HG03045 (cell line): Measurements from ENCODE around the gene MYH9.

Experiments
- ATAC-seq: cut with Tn5 transposase; IDR thresholded peaks from one replicate; pipeline ENCODE4 v1.9.1; 2021; ENCODE audit warnings: mild to moderate bottlenecking, moderate library complexity; ENCODE audit not compliant: unreplicated experiment

Gene MYH9

DNA sequence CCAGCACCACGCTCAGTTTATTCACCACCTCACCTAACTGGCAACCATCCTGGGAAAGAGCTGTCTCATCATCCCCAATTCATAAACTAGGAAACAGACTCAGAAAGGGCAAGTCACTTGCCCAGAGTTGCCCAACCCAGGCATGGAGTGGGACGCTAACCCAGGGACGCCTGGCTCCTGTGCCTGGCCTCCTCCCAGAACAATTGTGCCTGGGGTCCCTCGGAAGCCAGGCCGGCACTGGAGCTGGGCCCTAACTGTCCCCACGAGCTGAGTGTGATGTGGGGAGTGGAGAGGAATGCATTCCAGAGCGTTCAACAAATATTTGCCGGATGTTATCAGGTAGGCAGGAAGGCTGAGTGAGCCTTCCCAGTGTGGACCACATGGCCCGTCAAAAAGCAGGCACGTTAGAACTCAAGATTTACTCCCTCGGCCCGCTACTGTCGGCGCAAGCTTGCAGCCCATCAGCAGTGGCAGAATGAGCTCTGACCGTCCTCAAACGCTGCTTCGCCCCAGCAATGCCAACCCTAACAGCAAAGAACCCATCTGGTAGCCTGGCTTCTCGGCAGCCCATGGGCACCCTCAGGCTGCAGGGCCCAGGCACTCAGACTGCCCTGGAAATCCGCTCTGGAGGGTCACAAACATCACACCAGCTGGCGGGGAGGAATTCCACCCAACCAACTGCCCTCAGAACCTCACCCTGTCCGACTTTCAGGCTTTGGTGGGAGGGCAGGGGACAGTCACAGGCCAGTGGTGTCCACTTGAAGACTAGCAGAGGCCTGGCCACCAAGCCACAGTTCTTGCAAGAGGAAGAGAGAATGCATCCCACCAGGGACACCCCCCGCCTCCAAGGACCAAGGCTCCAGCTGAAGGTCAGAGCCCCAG is 35.6 kb downstream of the MYH9 start:
- no peak for ATAC-seq

GRCh38 chr22:36350751-36351594 is 36.8 kb downstream of the MYH9 start:
- ATAC-seq: no peak

GRCh38 chr22:36349726-36350125 is 38.0 kb downstream of the MYH9 start:
- no peak for ATAC-seq

GRCh38 chr22:36348760-36349159 is 39.0 kb downstream of the MYH9 start:
- no peak for ATAC-seq

- no peak for ATAC-seq
Observed at GRCh38 chr22:36347094-36347493, 40.7 kb downstream of the MYH9 start.

- ATAC-seq: no peak
Observed at GRCh38 chr22:36344106-36344827, 43.5 kb downstream of the MYH9 start.

DNA sequence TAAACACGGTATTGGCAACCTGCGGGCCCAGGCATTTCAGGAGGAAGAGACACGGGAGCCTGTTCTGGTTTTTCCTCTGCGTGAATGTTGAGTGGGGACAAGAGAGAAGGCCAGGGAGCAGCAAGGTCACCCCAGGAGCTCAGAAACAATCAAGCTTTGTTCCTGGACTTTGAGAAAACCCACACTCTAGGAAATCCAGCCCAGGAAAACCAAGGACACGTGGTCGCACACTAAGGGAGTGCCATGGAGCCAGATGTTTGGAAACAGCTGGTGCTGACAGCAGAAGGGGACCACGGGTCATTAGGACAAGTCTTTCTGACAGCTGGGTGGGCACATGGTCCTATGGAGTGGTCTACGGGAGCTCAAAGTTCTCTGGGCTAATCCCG is 44.1 kb downstream of the MYH9 start:
- no peak for ATAC-seq

DNA sequence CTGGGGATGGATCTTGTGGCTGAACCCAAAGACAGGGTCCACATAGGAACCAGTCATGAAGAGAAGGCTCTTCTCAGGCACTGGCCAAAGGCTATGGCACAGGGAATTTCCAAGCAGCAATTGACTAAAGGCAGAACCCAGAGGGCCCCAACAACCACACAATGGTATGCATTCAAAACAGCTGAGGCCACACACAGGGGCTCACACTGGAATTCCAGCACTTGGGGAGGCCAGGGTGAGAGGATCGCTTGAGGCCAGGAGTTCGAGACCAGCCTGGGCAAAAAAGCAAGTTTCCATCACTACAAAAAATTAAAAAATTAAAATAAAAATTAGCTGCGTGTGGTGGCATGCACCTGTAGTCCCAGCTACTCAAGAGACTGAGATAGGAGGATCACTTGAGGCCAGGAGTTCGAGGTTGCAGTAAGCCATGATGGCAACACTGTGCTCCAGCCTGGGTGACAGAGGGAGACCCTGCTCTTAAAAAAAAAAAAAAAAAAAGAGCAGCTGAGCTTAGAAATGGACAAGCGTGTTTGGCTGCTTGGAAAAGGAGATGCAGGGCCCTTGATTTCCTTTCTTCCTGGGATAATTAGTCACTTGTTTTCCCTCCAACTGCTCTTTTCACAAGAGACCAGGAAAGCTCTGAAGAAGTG is 44.6 kb downstream of the MYH9 start:
- ATAC-seq: no peak

- no peak for ATAC-seq
Observed at GRCh38 chr22:36341640-36342041, 46.1 kb downstream of the MYH9 start.

GRCh38 chr22:36340621-36341020 is 47.1 kb downstream of the MYH9 start:
- no peak for ATAC-seq

GRCh38 chr22:36339171-36340065 is 48.3 kb downstream of the MYH9 start:
- no peak for ATAC-seq

DNA sequence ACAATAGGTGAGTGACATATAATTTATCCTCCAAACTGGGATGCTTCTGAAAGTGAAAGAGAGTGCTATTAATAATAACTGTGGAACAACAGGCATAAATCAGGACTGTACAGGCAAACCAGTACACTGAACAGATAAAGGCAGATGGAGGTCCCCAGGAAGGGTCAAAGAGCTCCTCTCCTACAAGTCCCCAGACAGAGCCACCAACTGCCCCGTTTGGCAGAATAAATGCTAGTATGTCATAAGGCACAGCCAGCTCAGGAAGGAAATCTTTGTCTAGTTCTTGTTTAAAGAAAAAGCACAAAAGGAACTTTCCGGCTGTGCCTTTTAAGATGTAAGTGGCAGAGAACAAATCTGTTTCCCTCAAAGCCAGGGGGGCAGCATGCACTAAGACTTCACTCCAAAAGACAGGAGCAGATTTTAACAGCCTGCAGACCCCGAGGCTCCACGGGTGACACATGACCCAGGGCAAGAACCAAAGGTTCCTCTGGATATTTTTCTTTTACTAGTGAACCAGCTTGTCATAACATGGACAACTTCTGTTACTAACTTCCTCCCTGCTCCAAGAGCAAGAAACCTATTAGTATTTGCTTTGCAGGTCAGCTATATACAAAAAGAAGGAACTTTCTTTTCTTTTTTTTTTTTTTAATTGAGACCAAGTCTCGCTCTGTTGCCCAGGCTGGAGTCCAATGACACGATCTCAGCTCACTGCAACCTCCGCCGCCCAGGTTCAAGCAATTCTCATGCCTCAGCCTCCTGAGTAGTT is 50.2 kb downstream of the MYH9 start:
- no peak for ATAC-seq

GRCh38 chr22:36336246-36337182 is 51.3 kb downstream of the MYH9 start:
- ATAC-seq: no peak

GRCh38 chr22:36335621-36336020 is 52.1 kb downstream of the MYH9 start:
- ATAC-seq: no peak

- no peak for ATAC-seq
Observed at GRCh38 chr22:36334821-36335603, 52.8 kb downstream of the MYH9 start.

DNA sequence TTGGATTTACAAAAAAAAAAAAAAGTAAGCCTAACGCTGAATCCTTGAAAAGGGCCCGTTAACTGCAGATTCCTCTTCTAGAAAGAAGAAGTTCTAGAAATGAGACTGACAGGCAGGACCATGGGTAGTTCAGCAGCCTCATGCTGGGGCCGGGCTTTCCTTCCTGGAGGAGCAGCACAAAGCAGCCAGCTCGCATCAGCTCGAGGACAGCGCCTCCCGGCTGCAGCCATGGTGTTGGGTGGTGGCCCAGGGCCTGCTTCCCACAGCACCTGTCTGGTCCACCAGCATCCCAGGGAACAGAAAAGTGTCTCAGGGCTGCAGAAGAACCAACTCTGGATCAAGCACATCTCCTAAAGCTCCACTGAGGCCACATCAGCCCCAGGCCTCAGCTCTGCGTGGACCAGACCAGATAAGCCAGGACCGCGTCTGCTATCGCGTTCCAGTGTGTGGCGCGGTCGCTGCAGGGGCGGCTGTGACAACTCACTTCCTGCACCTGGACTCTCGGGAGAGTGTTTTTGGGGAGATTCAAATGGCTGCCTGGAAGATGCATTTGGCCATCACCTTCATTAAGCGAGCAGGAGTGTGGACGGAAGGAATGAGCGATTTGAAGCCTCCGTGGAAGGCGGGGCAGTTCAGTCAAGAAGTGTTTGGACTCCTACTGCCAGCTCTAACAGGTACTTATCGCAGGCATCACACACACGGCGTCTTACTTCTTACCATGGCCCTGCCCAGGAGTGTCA is 53.5 kb downstream of the MYH9 start:
- no peak for ATAC-seq

GRCh38 chr22:36333644-36334043 is 54.1 kb downstream of the MYH9 start:
- no peak for ATAC-seq
